IMR-90 (cell line): ENCODE measurements around the gene AP3S1. TPM values are rescaled to one million over a fixed set of nuclear protein-coding genes. Genes with fewer than 3 reads are reported as not detected.

Source experiments
- ATAC-seq: fragments of 200-7000 bp; cut with Tn5 transposase; 2 replicates; pipeline ENCODE4 v1.9.1; 2020; ENCODE audit warnings: low read depth, mild to moderate bottlenecking, moderate library complexity
- BruUV-seq: library from RNA; stranded (reverse); fragments of 400-500 nt; replicated peaks from 2 replicates; lab custom pipeline; 2021; lab: Mats Ljungman, UMichigan
- CTCF ChIA-PET: fragments of 300-600 bp; formaldehyde crosslinking; extraction: SDS; loops from one replicate; lab custom pipeline; 2021; ENCODE audit warnings: antibody characterized with exemption; lab: Yijun Ruan, JAX
- POLR2A ChIA-PET: fragments of 300-600 bp; sonication (Branson Sonifier 250); formaldehyde crosslinking; loops from one replicate; lab custom pipeline; 2022; ENCODE audit warnings: antibody characterized with exemption; ENCODE audit not compliant: unreplicated experiment; lab: Charles Lee
- DNase-seq: peaks from one replicate; pipeline ENCODE4 v3.0.0; 2013
- H2AFZ ChIP-seq: replicated peaks from 2 replicates; pipeline ENCODE3; 2013; ENCODE audit warnings: low read length, mild to moderate bottlenecking; ENCODE audit not compliant: poor library complexity
- H2AK5ac ChIP-seq: 2 replicates; pipeline ENCODE4 v1.6.1; 2013; ENCODE audit warnings: low read depth, low read length, inconsistent platforms
- H2AK9ac ChIP-seq: replicated peaks from 2 replicates; pipeline ENCODE3; 2013; ENCODE audit warnings: mild to moderate bottlenecking, low read depth, low read length, moderate library complexity; ENCODE audit not compliant: poor library complexity
- H2BK120ac ChIP-seq: 2 replicates; pipeline ENCODE4 v1.6.1; 2013; ENCODE audit warnings: low read depth, low read length, inconsistent platforms
- H2BK15ac ChIP-seq: 3 replicates; pipeline ENCODE4 v1.6.1; 2013; ENCODE audit warnings: low read depth, low read length, inconsistent platforms
- H2BK20ac ChIP-seq: 2 replicates; pipeline ENCODE4 v1.6.1; 2013; ENCODE audit warnings: low read depth, mild to moderate bottlenecking, inconsistent platforms, low read length, moderate library complexity
- H2BK5ac ChIP-seq: 2 replicates; pipeline ENCODE4 v1.6.1; 2013; ENCODE audit warnings: mild to moderate bottlenecking, low read depth, low read length, inconsistent platforms; ENCODE audit not compliant: poor library complexity, severe bottlenecking
- H3K14ac ChIP-seq: replicated peaks from 2 replicates; pipeline ENCODE4 v1.6.1; 2013; ENCODE audit warnings: low read depth, low read length, inconsistent platforms
- H3K18ac ChIP-seq: 2 replicates; pipeline ENCODE4 v1.6.1; 2013; ENCODE audit warnings: low read depth, low read length, control low read depth
- H3K23ac ChIP-seq: 2 replicates; pipeline ENCODE4 v1.6.1; 2013; ENCODE audit warnings: low read depth, low read length, inconsistent platforms
- H3K27ac ChIP-seq: 2 replicates; pipeline ENCODE4 v1.5.1; 2013; ENCODE audit warnings: mild to moderate bottlenecking, control low read depth, low read length; ENCODE audit not compliant: insufficient read depth
- H3K27me3 ChIP-seq: 2 replicates; pipeline ENCODE4 v1.6.1; 2013; ENCODE audit warnings: low read length; ENCODE audit not compliant: control insufficient read depth, insufficient read depth
- H3K36me3 ChIP-seq: 2 replicates; pipeline ENCODE4 v1.6.1; 2013; ENCODE audit warnings: low read length, mixed read lengths; ENCODE audit not compliant: control insufficient read depth, insufficient read depth
- H3K4ac ChIP-seq: 2 replicates; pipeline ENCODE4 v1.6.1; 2013; ENCODE audit warnings: low read depth, low read length, inconsistent platforms
- H3K4me1 ChIP-seq: 2 replicates; pipeline ENCODE4 v1.6.1; 2013; ENCODE audit warnings: low read length, mixed read lengths; ENCODE audit not compliant: control insufficient read depth, insufficient read depth
- H3K4me2 ChIP-seq: 2 replicates; pipeline ENCODE4 v1.6.1; 2013; ENCODE audit warnings: low read depth, mild to moderate bottlenecking, control low read depth, low read length, moderate library complexity
- H3K4me3 ChIP-seq: 2 replicates; pipeline ENCODE4 v1.5.1; 2013; ENCODE audit warnings: low read depth, mild to moderate bottlenecking, control low read depth, low read length, moderate library complexity; ENCODE audit not compliant: insufficient read depth
- H3K56ac ChIP-seq: 2 replicates; pipeline ENCODE4 v1.6.1; 2013; ENCODE audit warnings: low read length, inconsistent platforms; ENCODE audit not compliant: insufficient read depth; ENCODE audit errors: extremely low read depth
- H3K79me1 ChIP-seq, 2 experiments: 2 replicates each; pipeline ENCODE4 v1.6.1; 2013; ENCODE audit warnings: low read length in 2 of 2, inconsistent platforms in 1 of 2, low read depth in 1 of 2
- H3K9ac ChIP-seq: 2 replicates; pipeline ENCODE4 v1.6.1; 2013; ENCODE audit warnings: low read depth, low read length, control low read depth
- H3K9me1 ChIP-seq: 2 replicates; pipeline ENCODE4 v1.6.1; 2013; ENCODE audit warnings: low read length, inconsistent platforms; ENCODE audit not compliant: insufficient read depth
- H3K9me3 ChIP-seq: 2 replicates; pipeline ENCODE4 v1.6.1; 2013; ENCODE audit warnings: low read length; ENCODE audit not compliant: control insufficient read depth, insufficient read depth
- H4K20me1 ChIP-seq: 2 replicates; pipeline ENCODE4 v1.6.1; 2013; ENCODE audit warnings: low read length, inconsistent platforms; ENCODE audit not compliant: insufficient read depth
- H4K5ac ChIP-seq: 2 replicates; pipeline ENCODE4 v1.6.1; 2013; ENCODE audit warnings: mild to moderate bottlenecking, low read depth, low read length, control low read depth
- H4K8ac ChIP-seq, 2 experiments: 2 replicates each; pipeline ENCODE4 v1.6.1; 2013; ENCODE audit warnings: low read depth in 2 of 2, low read length in 2 of 2, control low read depth in 1 of 2, inconsistent platforms in 1 of 2
- H4K91ac ChIP-seq: 2 replicates; pipeline ENCODE4 v1.6.1; 2013; ENCODE audit warnings: low read depth, low read length, inconsistent platforms; ENCODE audit not compliant: insufficient read depth
- MXI1 ChIP-seq: IDR thresholded peaks from 2 replicates; pipeline ENCODE4 v1.6.1; 2012; ENCODE audit warnings: low read depth, mild to moderate bottlenecking, low read length, moderate library complexity, borderline replicate concordance
- WGBS, 2 experiments: methylation state at CpG; one replicate each; pipeline versions ENCODE4 v1.1.5 to v1.1.7; 2013; ENCODE audit warnings: missing lambda C conversion rate in 2 of 2; ENCODE audit not compliant: insufficient read length in 1 of 2; ENCODE audit errors: extremely low coverage in 2 of 2; 5-methylcytosine and 5-hydroxymethylcytosine counted together
- dilution Hi-C: fragments of 300-500 bp; cut with HindIII; formaldehyde crosslinking; loops from one replicate; pipeline ENCODE4 v1.14.3; 2018; ENCODE audit warnings: low sequenced_read_pairs; ENCODE audit not compliant: unreplicated experiment
- in situ Hi-C: fragments of 300-500 bp; cut with MboI; formaldehyde crosslinking; loops from 3 replicates; pipeline ENCODE4 v1.14.3; 2019; ENCODE audit warnings: low sequenced_read_pairs, inconsistent platforms, mixed read lengths
- intact Hi-C: fragments of 100-400 bp; cut with micrococcal nuclease; formaldehyde crosslinking; loops from 2 replicates; pipeline ENCODE4 v1.10.0; 2022
- polyA plus RNA-seq, 3 experiments: library from polyadenylated mRNA; depleted of rRNA; stranded (reverse); fragments of >200 nt; gene quantifications; 2 replicates each; pipeline ENCODE4 v1.2.3, GENCODE V29; 2012; ENCODE audit warnings: low replicate concordance in 1 of 3
- total RNA-seq: library from RNA; depleted of rRNA; stranded (reverse); fragments of >200 nt; gene quantifications from 2 replicates; pipeline ENCODE4 v1.2.3, GENCODE V29; 2012

AP3S1 gene
- total and polyA plus RNA-seq, 2 of the 4 experiments (the other 2 are of a cell fraction) = 21.9 to 73.1 TPM

DNA sequence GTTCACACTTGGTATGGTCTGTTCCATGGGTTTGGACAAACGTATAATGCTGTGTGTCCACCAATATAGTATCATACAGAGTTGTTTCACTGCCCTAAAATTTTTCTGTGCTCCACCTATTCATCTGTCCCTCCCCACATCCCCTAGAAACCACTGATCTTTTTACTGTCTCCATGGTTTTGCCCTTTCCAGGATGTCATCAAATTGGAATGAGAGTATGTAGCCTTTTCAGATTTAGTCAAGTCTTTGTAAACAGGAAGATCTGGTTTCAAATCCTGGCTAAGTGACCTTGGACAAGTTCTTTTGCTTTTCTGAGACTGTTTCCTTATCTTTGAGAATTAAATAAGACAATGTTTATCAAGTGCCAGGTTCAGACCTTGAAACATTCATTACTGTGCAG, 107.4 kb downstream of the AP3S1 start:
- Histone ChIP-seq H2BK5ac (peak overlapping the region; percentile 65), H3K23ac (no peak overlapping the region), H2AK5ac (no peak overlapping the region), H4K8ac (peak overlapping the region; percentile 55 to 61; a peak in 2 of 4 replicates), H2BK120ac (peak overlapping the region; percentile 71; the same call in 1 of the 2 replicates), H3K27ac (peak overlapping the region; percentile 22; the same call in 1 of the 2 replicates), H2AFZ (no peak overlapping the region), H3K18ac (peak overlapping the region; percentile 75), H3K79me1 (no peaks in the 10 kb centered on the region), H3K14ac (no peak overlapping the region), H4K91ac (no peak overlapping the region), H3K27me3 (no peaks in the 10 kb centered on the region), H2BK20ac (peak overlapping the region; percentile 80; the same call in 1 of the 2 replicates), H3K36me3 (no peaks in the 10 kb centered on the region), H3K4ac (no peak overlapping the region), H3K4me1 (peaks cover 9% of the 10 kb centered on the region), H3K9me3 (no peaks in the 10 kb centered on the region), H3K9ac (no peak overlapping the region), H3K4me3 (no peak overlapping the region), H2AK9ac (no peak overlapping the region), H2BK15ac (no peak overlapping the region), H3K9me1 (peaks cover 6% of the 10 kb centered on the region), H3K4me2 (no peak overlapping the region), H4K5ac (peak overlapping the region; percentile 12; the same call in 1 of the 2 replicates), H4K20me1 (no peaks in the 10 kb centered on the region), H3K56ac (no peak overlapping the region)
- CTCF ChIA-PET = no interaction called here
- no TSS peak for BruUV-seq
- no peak for TF ChIP-seq MXI1
- DNase-seq (peak; percentile 66), ATAC-seq (peak; percentile 76)
- intact Hi-C loops (loop anchor here (2.0 kb wide), 1 partner anchor 30 kb away; no protein-coding TSS in a partner anchor), in situ Hi-C loops (no loop called here), dilution Hi-C loops (no loop called here)
- WGBS, 2 experiments = no CpG with 5 or more reads among the region's 1 CpG
- POLR2A ChIA-PET = no interaction called here
